Vagina (tissue), 2 donors: ENCODE data around the gene SHROOM1. TPM values are rescaled to one million over a fixed set of nuclear protein-coding genes. Genes with fewer than 3 reads are reported as not detected.

Experiments
- DNase-seq, 2 donors: peaks; one replicate each; pipeline ENCODE4 v3.0.0-alpha.2; 2017; ENCODE audit errors: extremely low spot score in 2 of 2
- H3K27ac ChIP-seq: fragments of 200-600 bp; sonication (generic); one replicate; pipeline ENCODE4 v1.5.1; 2019
- H3K27me3 ChIP-seq: fragments of 200-600 bp; sonication (generic); one replicate; pipeline ENCODE4 v1.5.1; 2019
- H3K36me3 ChIP-seq, 2 donors: fragments of 200-600 bp; sonication (generic); one replicate each; pipeline ENCODE4 v1.5.1; 2017 to 2019
- H3K4me1 ChIP-seq: fragments of 200-600 bp; sonication (generic); one replicate; pipeline ENCODE4 v1.5.1; 2019
- H3K4me3 ChIP-seq, 2 donors: fragments of 200-600 bp; sonication (generic); 1 replicate in 1 of 2; 2 replicates in 1 of 2; pipeline ENCODE4 v1.5.1; 2016 to 2019
- H3K9me3 ChIP-seq: fragments of 200-600 bp; sonication (generic); one replicate; pipeline ENCODE4 v1.5.1; 2019
- CTCF ChIP-seq, 3 experiments: fragments of 450-650 bp in 2 of 3; fragments of 200-600 bp in 1 of 3; sonication (generic) in 1 of 3; IDR thresholded peaks; one replicate each; pipeline ENCODE4 v1.5.1; 2017 to 2019; ENCODE audit warnings: antibody characterized with exemption in 3 of 3, mild to moderate bottlenecking in 2 of 3, moderate library complexity in 2 of 3
- POLR2A ChIP-seq, 2 donors: fragments of 450-650 bp; IDR thresholded peaks; one replicate each; pipeline ENCODE4 v1.6.1; 2017; ENCODE audit warnings: antibody characterized with exemption in 2 of 2, mild to moderate bottlenecking in 2 of 2, moderate library complexity in 2 of 2
- POLR2AphosphoS5 ChIP-seq, 2 donors: sonication (generic); formaldehyde crosslinking; IDR thresholded peaks; one replicate each; pipeline ENCODE4 v1.9.0; 2017; ENCODE audit warnings: antibody characterized with exemption in 2 of 2, mild to moderate bottlenecking in 2 of 2, low read depth in 1 of 2; ENCODE audit not compliant: insufficient read depth in 1 of 2
- intact Hi-C: fragments of 100-400 bp; cut with DNase I; formaldehyde crosslinking; loops from one replicate; pipeline ENCODE4 v1.15.1; 2023
- total RNA-seq: library from RNA; depleted of rRNA; stranded (reverse); fragments of >200 nt; gene quantifications from one replicate; pipeline ENCODE4 v1.2.3, GENCODE V29; 2016

The SHROOM1 gene
- total RNA-seq, 1 donor from 2014 or later: 17.7 TPM

DNA sequence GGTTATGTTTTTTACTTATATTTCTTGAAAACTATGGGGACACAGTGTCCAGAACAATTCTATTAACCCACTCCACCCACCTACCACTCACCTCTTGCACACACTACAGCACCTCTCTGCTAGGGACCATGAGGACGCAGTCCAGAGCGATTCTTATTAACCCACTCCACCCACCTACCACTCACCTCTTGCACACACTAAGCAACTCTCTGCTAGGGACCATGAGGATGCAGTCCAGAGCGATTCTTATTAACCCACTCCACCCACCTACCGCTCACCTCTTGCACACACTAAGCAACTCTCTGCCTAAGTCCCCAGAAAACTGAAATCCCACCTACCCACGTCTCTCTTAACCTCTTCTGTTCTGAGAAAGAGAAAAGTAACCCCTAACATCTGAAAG, 2.2 kb upstream of the SHROOM1 start:
- intact Hi-C loops: no loop called here
- Histone ChIP-seq H3K27me3 (no peaks in the 10 kb centered on the region), H3K4me1 (peaks cover 15% of the 10 kb centered on the region), H3K36me3 (no peaks in the 10 kb centered on the region), H3K9me3 (no peaks in the 10 kb centered on the region), H3K4me3 (no peak overlapping the region), H3K27ac (no peak overlapping the region)
- no peak for DNase-seq
- TF ChIP-seq POLR2A (IDR thresholded peaks at IDR 0.05) (no peak), CTCF (IDR thresholded peaks at IDR 0.05) (no peak), POLR2AphosphoS5 (IDR thresholded peaks at IDR 0.05; ENCODE audit: insufficient read depth in 1 of 2, low read depth in 1 of 2) (no peak)

- no peaks in the 10 kb centered on the region for H3K36me3 ChIP-seq
- H3K27me3 ChIP-seq: no peaks in the 10 kb centered on the region
- DNase-seq: no peak
- H3K9me3 ChIP-seq: no peaks in the 10 kb centered on the region
- peaks cover 15% of the 10 kb centered on the region for H3K4me1 ChIP-seq
- no peak overlapping the region for H3K27ac ChIP-seq
- no peak for TF ChIP-seq POLR2A (IDR thresholded peaks at IDR 0.05)
- no peak for TF ChIP-seq POLR2AphosphoS5 (IDR thresholded peaks at IDR 0.05; ENCODE audit: insufficient read depth in 1 of 2, low read depth in 1 of 2)
- no peak for TF ChIP-seq CTCF (IDR thresholded peaks at IDR 0.05)
- intact Hi-C loops: no loop called here
- H3K4me3 ChIP-seq: peak overlapping the region; percentile 59 to 70
Observed at GRCh38 chr5:132831095-132831860, 831 bp upstream of the SHROOM1 start.

DNA sequence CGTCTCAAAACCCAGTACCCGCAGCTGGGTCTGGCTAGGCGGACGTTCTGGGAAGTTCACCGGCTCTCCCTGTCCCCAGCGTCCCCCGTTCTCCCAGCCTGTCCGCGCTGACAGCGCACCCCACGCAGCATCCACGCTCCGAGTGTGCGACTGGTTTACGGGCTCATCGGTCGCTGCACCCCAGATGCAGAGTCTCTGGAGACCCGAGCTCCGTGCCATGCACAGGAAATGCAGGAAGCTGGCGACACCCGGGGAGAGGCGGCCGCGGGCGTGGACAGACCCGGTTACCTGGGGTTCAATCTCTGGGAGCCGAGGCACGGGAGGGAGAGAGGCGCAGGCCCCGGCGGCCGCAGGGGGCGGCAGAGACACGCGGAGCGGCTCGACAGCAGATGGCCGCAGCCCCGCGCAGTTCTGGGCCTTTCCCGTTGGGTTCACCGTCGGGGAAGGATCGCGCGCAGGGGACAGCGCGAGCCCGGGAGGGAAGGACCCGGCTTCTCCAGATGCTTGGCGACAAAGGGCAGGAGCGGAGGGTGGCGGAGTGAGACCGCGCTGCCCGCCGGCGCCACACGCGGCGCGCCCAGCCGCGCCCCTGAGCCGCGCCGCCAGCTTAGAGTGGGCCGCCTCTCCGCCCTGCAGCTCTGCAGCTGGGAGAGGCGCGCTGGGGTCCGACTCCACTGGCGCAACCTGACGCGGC, 558 bp downstream of the SHROOM1 start:
- Histone ChIP-seq H3K4me3 (peak overlapping the region; percentile 59 to 70), H3K4me1 (peaks cover 15% of the 10 kb centered on the region), H3K36me3 (no peaks in the 10 kb centered on the region), H3K27me3 (no peaks in the 10 kb centered on the region), H3K27ac (peak overlapping the region; percentile 79), H3K9me3 (no peaks in the 10 kb centered on the region)
- peak in 1 of 2 donors; percentile 43 for TF ChIP-seq POLR2AphosphoS5 (IDR thresholded peaks at IDR 0.05; ENCODE audit: insufficient read depth in 1 of 2, low read depth in 1 of 2)
- peak; percentile 27 to 76 (median 74) for TF ChIP-seq CTCF (IDR thresholded peaks at IDR 0.05)
- TF ChIP-seq POLR2A (IDR thresholded peaks at IDR 0.05): no peak
- DNase-seq: no peak
- intact Hi-C loops: loop anchor here (5.0 kb wide), 1 partner anchor 37 kb away; the partner anchor contains the start of genes GDF9 and UQCRQ

DNA sequence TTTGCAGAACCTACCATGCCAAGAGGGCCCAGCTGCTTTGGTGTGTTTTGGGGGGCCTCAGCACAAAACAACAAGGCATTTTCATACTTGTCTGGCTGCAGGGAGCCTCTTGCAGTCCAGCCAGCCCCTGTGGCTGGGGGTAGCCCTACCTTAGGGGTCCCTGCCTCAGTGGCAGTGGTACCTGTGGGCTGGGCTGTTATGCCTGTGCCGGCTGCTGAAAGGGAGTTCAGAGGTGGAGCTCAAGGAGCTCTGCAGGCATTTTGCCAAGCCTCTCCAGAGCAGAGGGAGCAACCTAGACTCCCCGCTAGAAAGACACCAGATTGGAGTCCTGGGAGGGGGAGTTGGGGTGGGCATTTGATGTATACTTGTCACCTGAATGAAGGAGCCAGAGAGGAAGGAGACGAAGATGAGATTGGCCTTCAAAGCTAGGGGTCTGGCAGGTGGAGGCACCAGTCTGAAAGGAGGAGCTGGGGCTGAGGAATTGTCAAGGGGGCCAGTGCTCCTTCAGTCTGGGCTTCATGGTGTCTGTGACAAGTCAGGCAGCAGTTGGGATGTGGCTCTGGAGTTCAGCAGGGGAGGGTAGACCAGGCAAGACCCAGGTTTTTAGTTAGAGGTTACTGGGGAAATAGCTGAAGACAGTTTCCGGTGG, 1.5 kb downstream of the SHROOM1 start:
- Histone ChIP-seq H3K4me1 (peaks cover 15% of the 10 kb centered on the region), H3K27ac (peak overlapping the region; percentile 79), H3K36me3 (no peaks in the 10 kb centered on the region), H3K4me3 (peak overlapping the region; percentile 59 to 70), H3K9me3 (no peaks in the 10 kb centered on the region), H3K27me3 (no peaks in the 10 kb centered on the region)
- intact Hi-C loops: loop anchor here (5.0 kb wide), 1 partner anchor 38 kb away; the partner anchor contains the start of genes GDF9 and UQCRQ
- DNase-seq: no peak
- no peak for TF ChIP-seq CTCF (IDR thresholded peaks at IDR 0.05)
- TF ChIP-seq POLR2A (IDR thresholded peaks at IDR 0.05): no peak
